Measurements from ENCODE around the gene GALR2. TPM values are rescaled to one million over a fixed set of nuclear protein-coding genes. Genes with fewer than 3 reads are reported as not detected.

GALR2 gene
- total RNA-seq, 2 experiments from 2014 or later = 0.63 TPM; not detected in 1

GRCh38 chr17:76083536-76084182 is 9.1 kb downstream of the GALR2 start:
- ChIA-PET CTCF (ENCODE audit: unreplicated experiment) (interaction anchor here (0.6 kb wide), 1 partner anchor 322 kb away, joined by 3 read pairs; no protein-coding TSS in a partner anchor), POLR2A (no interaction called here)
- intact Hi-C loops (cut with micrococcal nuclease; ENCODE audit: unreplicated experiment) = no loop called here
- no peak overlapping the region for H2AFZ ChIP-seq (ENCODE audit: low read length)
- DNase-seq (ENCODE audit: low spot score) = no peak
- no peak overlapping the region for H3K4me3 ChIP-seq (ENCODE audit: low read depth, low read length, poor library complexity, severe bottlenecking)
- no peaks in the 10 kb centered on the region for H3K9me2 ChIP-seq (ENCODE audit: insufficient read depth, low read length)
- no TSS peak for BruUV-seq (replicated peaks)
- no peaks in the 10 kb centered on the region for H4K20me1 ChIP-seq (ENCODE audit: insufficient read depth, low read length)
- peaks cover 3% of the 10 kb centered on the region for H3K4me1 ChIP-seq (ENCODE audit: insufficient read depth, low read length, poor library complexity, severe bottlenecking)
- peaks cover 52% of the 10 kb centered on the region for H3K36me3 ChIP-seq (ENCODE audit: insufficient read depth, low read length)
- H3K9me3 ChIP-seq (ENCODE audit: low read length) = no peaks in the 10 kb centered on the region
- TF ChIP-seq CTCF (conservative IDR thresholded peaks at IDR 0.05; ENCODE audit: low read length) = no peak
- no peak for TF ChIP-seq EZH2phosphoT487 (IDR thresholded peaks at IDR 0.05; ENCODE audit: borderline replicate concordance, low read depth, low read length)
- no peak overlapping the region for H3K27ac ChIP-seq (ENCODE audit: low read depth, low read length, poor library complexity, severe bottlenecking)
- H3K4me2 ChIP-seq (ENCODE audit: low read length) = no peak overlapping the region
- H3K79me2 ChIP-seq (ENCODE audit: insufficient read depth, low read depth, low read length) = no peaks in the 10 kb centered on the region

- BruUV-seq (replicated peaks) = no TSS peak
- no peak overlapping the region for H2AFZ ChIP-seq (ENCODE audit: low read length)
- no peak overlapping the region for H3K4me3 ChIP-seq (ENCODE audit: low read depth, low read length, poor library complexity, severe bottlenecking)
- intact Hi-C loops (cut with micrococcal nuclease; ENCODE audit: unreplicated experiment) = no loop called here
- ChIA-PET CTCF (ENCODE audit: unreplicated experiment) (no interaction called here), POLR2A (no interaction called here)
- no peaks in the 10 kb centered on the region for H3K4me1 ChIP-seq (ENCODE audit: insufficient read depth, low read length, poor library complexity, severe bottlenecking)
- DNase-seq (ENCODE audit: low spot score) = no peak
- peaks cover 67% of the 10 kb centered on the region for H3K36me3 ChIP-seq (ENCODE audit: insufficient read depth, low read length)
- no peak overlapping the region for H3K4me2 ChIP-seq (ENCODE audit: low read length)
- H3K27ac ChIP-seq (ENCODE audit: low read depth, low read length, poor library complexity, severe bottlenecking) = no peak overlapping the region
- TF ChIP-seq CTCF (conservative IDR thresholded peaks at IDR 0.05; ENCODE audit: low read length) (no peak), EZH2phosphoT487 (IDR thresholded peaks at IDR 0.05; ENCODE audit: borderline replicate concordance, low read depth, low read length) (no peak)
- H3K79me2 ChIP-seq (ENCODE audit: insufficient read depth, low read depth, low read length) = no peaks in the 10 kb centered on the region
- H3K9me3 ChIP-seq (ENCODE audit: low read length) = no peaks in the 10 kb centered on the region
- no peaks in the 10 kb centered on the region for H4K20me1 ChIP-seq (ENCODE audit: insufficient read depth, low read length)
- H3K9me2 ChIP-seq (ENCODE audit: insufficient read depth, low read length) = no peaks in the 10 kb centered on the region
These were observed 10.6 kb downstream of the GALR2 start for GRCh38 chr17:76085066-76085730.
